Prostate gland (tissue), 2 donors: ENCODE results near the gene SCYGR5.

Experiments
- CTCF ChIP-seq, 4 experiments: fragments of 200-600 bp in 2 of 4; fragments of 450-650 bp in 2 of 4; sonication (generic) in 2 of 4; IDR thresholded peaks; 1 replicate in 3 of 4; 2 replicates in 1 of 4; pipeline ENCODE4 v1.5.1; 2016 to 2019; ENCODE audit warnings: antibody characterized with exemption in 4 of 4, mild to moderate bottlenecking in 2 of 4, moderate library complexity in 2 of 4
- POLR2A ChIP-seq: fragments of 450-650 bp; IDR thresholded peaks from one replicate; pipeline ENCODE4 v1.6.1; 2016; ENCODE audit warnings: antibody characterized with exemption, mild to moderate bottlenecking
- POLR2AphosphoS5 ChIP-seq: sonication (generic); formaldehyde crosslinking; IDR thresholded peaks from one replicate; pipeline ENCODE4 v1.6.1; 2017; ENCODE audit warnings: antibody characterized with exemption

GRCh38 chr2:227634201-227634600 is 32.4 kb upstream of the SCYGR5 start:
- no peak for TF ChIP-seq CTCF (IDR thresholded peaks at IDR 0.05)
- no peak for TF ChIP-seq POLR2AphosphoS5
- no peak for TF ChIP-seq POLR2A
